ENCODE measurements around the gene CIAO2B.

CIAO2B gene

DNA sequence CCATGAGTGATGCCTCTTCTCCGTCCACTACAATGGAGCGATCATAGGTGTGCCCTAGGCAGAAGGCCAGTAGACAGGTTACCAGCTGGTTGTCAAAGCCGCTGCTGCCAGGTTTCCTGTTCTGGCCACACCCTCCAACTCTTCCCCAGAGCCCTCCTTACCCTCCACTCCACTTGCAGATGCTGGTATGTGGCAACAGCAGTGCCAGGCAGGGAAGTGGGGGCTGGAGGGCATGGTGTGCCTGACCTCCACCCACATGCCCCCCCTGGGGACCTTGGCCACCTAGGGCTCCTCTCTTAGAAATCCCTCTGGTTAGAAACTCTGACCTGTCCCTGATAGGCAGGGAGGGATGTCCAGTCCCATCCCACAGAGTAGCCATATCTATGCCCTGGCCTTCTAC lies 10.3 kb downstream of the CIAO2B start:
- WGBS, 2 donors (ENCODE audit: extremely low coverage in 2 of 2, insufficient read length in 2 of 2, insufficient replicate concordance in 1 of 2) = no CpG with 5 or more reads among the region's 3 CpGs
- H3K4me3 ChIP-seq (ENCODE audit: low read length in 2 of 2) = no peak overlapping the region
- no peak overlapping the region for H3K4ac ChIP-seq (ENCODE audit: low read length)

DNA sequence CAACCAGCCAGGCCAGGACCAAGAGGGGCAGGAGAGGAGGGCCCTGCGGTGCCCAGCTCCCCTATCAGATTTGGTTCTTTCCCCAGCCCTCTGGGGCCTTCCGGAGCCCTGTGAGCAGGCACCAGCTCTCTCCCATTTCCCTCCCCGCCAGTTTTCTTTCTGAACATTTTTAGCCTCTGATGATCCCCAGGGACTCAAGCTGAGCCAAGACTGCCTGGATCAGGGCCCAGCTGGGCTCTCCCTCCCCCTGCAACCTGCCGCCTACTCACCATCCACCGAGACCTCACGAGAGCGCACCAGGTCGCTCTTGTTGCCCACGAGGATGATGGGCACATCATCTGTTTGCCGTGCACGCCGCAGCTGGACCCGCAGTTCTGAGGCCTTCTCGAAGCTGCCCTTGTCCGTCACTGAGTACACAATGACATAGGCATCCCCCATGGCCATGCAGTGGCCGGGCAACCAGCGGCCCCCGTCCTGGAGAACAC lies 10.9 kb downstream of the CIAO2B start:
- H3K36me3 ChIP-seq (replicated peaks in 1 of 2; ENCODE audit: control insufficient read depth in 2 of 2, insufficient read depth in 2 of 2, low read length in 2 of 2) = no peaks in the 10 kb centered on the region
- H3K18ac ChIP-seq (ENCODE audit: low read length) = no peak overlapping the region
- H3K4ac ChIP-seq (ENCODE audit: low read length) = no peak overlapping the region
- H2BK15ac ChIP-seq (ENCODE audit: low read length) = no peak overlapping the region
- WGBS, 2 donors (ENCODE audit: extremely low coverage in 2 of 2, insufficient read length in 2 of 2, insufficient replicate concordance in 1 of 2) = no CpG with 5 or more reads among the region's 18 CpGs
- H2BK5ac ChIP-seq (ENCODE audit: low read length) = no peak overlapping the region
- H3K9ac ChIP-seq (ENCODE audit: low read depth, low read length, poor library complexity) = no peak overlapping the region
- H2BK120ac ChIP-seq (ENCODE audit: low read depth, low read length) = no peak overlapping the region
- no peak overlapping the region for H3K4me3 ChIP-seq (ENCODE audit: low read length in 2 of 2)
- H3K23ac ChIP-seq (ENCODE audit: low read depth, low read length, poor library complexity) = peak overlapping the region; percentile 66
- peak overlapping the region; percentile 27 for H2AK5ac ChIP-seq (ENCODE audit: low read depth, low read length)
- no peak overlapping the region for H2AFZ ChIP-seq (ENCODE audit: low read length)
- H3K4me1 ChIP-seq (ENCODE audit: control insufficient read depth in 2 of 2, insufficient read depth in 1 of 2, low read depth in 1 of 2, low read length in 2 of 2) = peaks cover 2 to 44% of the 10 kb centered on the region in 2 donors
- no peak overlapping the region for H3K4me2 ChIP-seq (ENCODE audit: insufficient read depth, low read length, poor library complexity, severe bottlenecking)
- no peaks in the 10 kb centered on the region for H3K79me1 ChIP-seq (ENCODE audit: low read depth, low read length)
- peak overlapping the region; percentile 26 for H2BK12ac ChIP-seq (ENCODE audit: low read length)
- H4K8ac ChIP-seq (ENCODE audit: low read depth, low read length) = no peak overlapping the region
- no peak overlapping the region for H3K27ac ChIP-seq (replicated peaks; ENCODE audit: low read length)
- H3K14ac ChIP-seq (ENCODE audit: low read length) = no peak overlapping the region
- H3K9me3 ChIP-seq (replicated peaks in 1 of 2; ENCODE audit: control insufficient read depth in 2 of 2, insufficient read depth in 1 of 2, low read depth in 1 of 2, low read length in 2 of 2) = no peaks in the 10 kb centered on the region
- H4K91ac ChIP-seq (ENCODE audit: low read depth, low read length, poor library complexity) = no peak overlapping the region
- DNase-seq (ENCODE audit: low spot score) = no peak
- H3K27me3 ChIP-seq (ENCODE audit: control insufficient read depth in 3 of 3, insufficient read depth in 3 of 3, low read depth in 1 of 3, low read length in 3 of 3) = peaks cover 12 to 60% (median 37%) of the 10 kb centered on the region in 3 experiments

More for the DNA sequence above, 10.3 kb downstream of the CIAO2B start:
- Histone ChIP-seq H3K27me3 (ENCODE audit: control insufficient read depth in 3 of 3, insufficient read depth in 3 of 3, low read depth in 1 of 3, low read length in 3 of 3) (peaks cover 12 to 59% (median 37%) of the 10 kb centered on the region in 3 experiments), H3K27ac (replicated peaks; ENCODE audit: low read length) (no peak overlapping the region), H3K18ac (ENCODE audit: low read length) (no peak overlapping the region), H3K14ac (ENCODE audit: low read length) (no peak overlapping the region), H4K8ac (ENCODE audit: low read depth, low read length) (no peak overlapping the region), H3K4me1 (ENCODE audit: control insufficient read depth in 2 of 2, insufficient read depth in 1 of 2, low read depth in 1 of 2, low read length in 2 of 2) (peaks cover 2 to 43% of the 10 kb centered on the region in 2 donors), H3K4me2 (ENCODE audit: insufficient read depth, low read length, poor library complexity, severe bottlenecking) (no peak overlapping the region), H3K79me1 (ENCODE audit: low read depth, low read length) (no peaks in the 10 kb centered on the region), H4K91ac (ENCODE audit: low read depth, low read length, poor library complexity) (no peak overlapping the region), H3K36me3 (replicated peaks in 1 of 2; ENCODE audit: control insufficient read depth in 2 of 2, insufficient read depth in 2 of 2, low read length in 2 of 2) (no peaks in the 10 kb centered on the region), H3K9ac (ENCODE audit: low read depth, low read length, poor library complexity) (no peak overlapping the region), H3K9me3 (replicated peaks in 1 of 2; ENCODE audit: control insufficient read depth in 2 of 2, insufficient read depth in 1 of 2, low read depth in 1 of 2, low read length in 2 of 2) (no peaks in the 10 kb centered on the region), H2BK5ac (ENCODE audit: low read length) (no peak overlapping the region), H2BK12ac (ENCODE audit: low read length) (peak overlapping the region; percentile 26), H2AK5ac (ENCODE audit: low read depth, low read length) (no peak overlapping the region), H2AFZ (ENCODE audit: low read length) (no peak overlapping the region), H3K23ac (ENCODE audit: low read depth, low read length, poor library complexity) (peak overlapping the region; percentile 66), H2BK15ac (ENCODE audit: low read length) (no peak overlapping the region), H2BK120ac (ENCODE audit: low read depth, low read length) (no peak overlapping the region)
- DNase-seq (ENCODE audit: low spot score) = no peak

DNA sequence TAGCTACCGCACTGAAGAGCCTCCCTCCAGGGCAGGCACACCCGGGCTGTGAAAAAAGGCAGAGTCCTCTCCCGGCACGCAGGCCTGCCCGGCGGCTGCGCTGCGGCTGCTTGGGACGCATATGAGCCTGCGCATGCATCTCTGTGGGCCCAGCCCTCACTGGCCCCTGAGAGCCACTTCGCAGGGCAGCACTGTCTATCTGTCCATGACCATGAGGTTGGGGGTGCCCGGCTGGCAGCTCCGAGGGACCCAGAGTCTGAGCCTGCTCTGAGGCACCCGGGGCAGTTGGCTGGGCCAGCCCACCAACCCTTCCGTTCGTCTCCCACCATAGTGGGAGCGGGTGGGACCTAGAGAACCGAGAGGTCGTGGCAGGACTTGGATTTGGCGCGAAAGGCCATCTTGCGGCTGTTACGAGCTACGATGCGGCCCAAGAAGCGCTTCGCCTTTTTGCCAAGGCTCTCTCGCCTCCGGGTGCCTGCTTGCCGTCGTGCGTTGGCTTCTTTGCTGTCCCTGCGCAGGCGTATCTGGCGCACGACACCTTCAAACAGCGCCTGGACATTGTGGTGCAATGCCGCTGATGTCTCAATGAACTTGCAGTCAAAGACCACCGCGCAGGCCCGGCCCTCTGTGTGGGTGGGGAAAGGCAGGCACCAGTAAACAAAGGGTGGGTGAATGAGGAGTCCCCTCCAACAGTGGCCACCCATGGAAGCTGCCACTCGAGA lies 12.3 kb downstream of the CIAO2B start:
- H2BK15ac ChIP-seq (ENCODE audit: low read length) = no peak overlapping the region
- no peak overlapping the region for H2AFZ ChIP-seq (ENCODE audit: low read length)
- H2BK12ac ChIP-seq (ENCODE audit: low read length) = no peak overlapping the region
- H3K23ac ChIP-seq (ENCODE audit: low read depth, low read length, poor library complexity) = peak overlapping the region; percentile 57
- no peak overlapping the region for H3K18ac ChIP-seq (ENCODE audit: low read length)
- H3K4me3 ChIP-seq (ENCODE audit: low read length in 2 of 2) = no peak overlapping the region
- H2BK120ac ChIP-seq (ENCODE audit: low read depth, low read length) = no peak overlapping the region
- no peak overlapping the region for H3K27ac ChIP-seq (replicated peaks; ENCODE audit: low read length)
- no peak overlapping the region for H3K14ac ChIP-seq (ENCODE audit: low read length)
- H3K9me3 ChIP-seq (replicated peaks in 1 of 2; ENCODE audit: control insufficient read depth in 2 of 2, insufficient read depth in 1 of 2, low read depth in 1 of 2, low read length in 2 of 2) = no peaks in the 10 kb centered on the region
- WGBS, 2 donors (ENCODE audit: extremely low coverage in 2 of 2, insufficient read length in 2 of 2, insufficient replicate concordance in 1 of 2) = no CpG with 5 or more reads among the region's 42 CpGs
- peaks cover 12 to 70% (median 37%) of the 10 kb centered on the region in 3 experiments for H3K27me3 ChIP-seq (ENCODE audit: control insufficient read depth in 3 of 3, insufficient read depth in 3 of 3, low read depth in 1 of 3, low read length in 3 of 3)
- H3K4ac ChIP-seq (ENCODE audit: low read length) = no peak overlapping the region
- no peak overlapping the region for H2BK5ac ChIP-seq (ENCODE audit: low read length)
- peak overlapping the region; percentile 74 for H2AK5ac ChIP-seq (ENCODE audit: low read depth, low read length)
- no peak for DNase-seq (ENCODE audit: low spot score)
- H4K8ac ChIP-seq (ENCODE audit: low read depth, low read length) = no peak overlapping the region
- H4K91ac ChIP-seq (ENCODE audit: low read depth, low read length, poor library complexity) = no peak overlapping the region
- no peak overlapping the region for H3K4me2 ChIP-seq (ENCODE audit: insufficient read depth, low read length, poor library complexity, severe bottlenecking)
- no peaks in the 10 kb centered on the region for H3K79me1 ChIP-seq (ENCODE audit: low read depth, low read length)
- H3K4me1 ChIP-seq (ENCODE audit: control insufficient read depth in 2 of 2, insufficient read depth in 1 of 2, low read depth in 1 of 2, low read length in 2 of 2) = peaks cover 2 to 34% of the 10 kb centered on the region in 2 donors
- H3K9ac ChIP-seq (ENCODE audit: low read depth, low read length, poor library complexity) = no peak overlapping the region
- no peaks in the 10 kb centered on the region for H3K36me3 ChIP-seq (replicated peaks in 1 of 2; ENCODE audit: control insufficient read depth in 2 of 2, insufficient read depth in 2 of 2, low read length in 2 of 2)

DNA sequence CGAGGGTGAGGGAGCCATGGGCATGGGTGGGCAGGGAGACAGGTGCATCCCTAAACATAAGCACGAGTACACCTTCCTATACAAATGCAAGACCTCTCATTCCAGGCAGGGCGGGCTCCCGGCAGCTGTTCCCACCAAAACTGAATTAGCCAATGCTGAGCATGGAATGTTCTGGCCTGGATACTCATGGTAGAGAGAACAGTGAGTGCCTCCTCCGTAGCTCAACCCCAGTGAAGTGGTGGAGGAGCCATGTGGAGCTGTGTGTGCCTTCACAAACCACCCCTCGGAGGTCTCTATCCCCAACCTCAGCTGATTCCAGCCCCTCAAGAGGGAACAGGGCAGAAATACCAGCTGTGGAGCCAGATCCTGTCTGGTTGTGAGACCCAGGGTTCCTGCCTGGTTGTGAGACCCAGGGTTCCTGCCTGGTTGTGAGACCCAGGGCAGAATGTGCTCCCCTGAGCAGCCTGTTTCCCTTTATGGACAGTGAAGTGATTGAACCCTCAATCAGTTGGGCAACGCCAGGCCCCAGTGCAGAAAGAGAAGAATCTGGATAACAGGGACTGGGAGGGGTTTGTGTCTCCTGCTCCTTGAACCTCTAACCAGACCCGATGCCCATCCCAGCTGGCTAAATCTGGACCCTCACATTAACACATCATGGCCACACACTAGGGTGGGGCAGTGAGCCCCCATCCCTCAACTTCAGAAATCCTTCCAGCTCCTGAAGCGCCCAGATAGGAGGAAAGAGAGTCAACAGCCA lies 13.1 kb downstream of the CIAO2B start:
- Histone ChIP-seq H3K27ac (replicated peaks; ENCODE audit: low read length) (no peak overlapping the region), H2AFZ (ENCODE audit: low read length) (no peak overlapping the region), H2BK15ac (ENCODE audit: low read length) (peak overlapping the region; percentile 27), H3K9ac (ENCODE audit: low read depth, low read length, poor library complexity) (no peak overlapping the region), H3K4ac (ENCODE audit: low read length) (no peak overlapping the region), H3K36me3 (replicated peaks in 1 of 2; ENCODE audit: control insufficient read depth in 2 of 2, insufficient read depth in 2 of 2, low read length in 2 of 2) (no peaks in the 10 kb centered on the region), H3K23ac (ENCODE audit: low read depth, low read length, poor library complexity) (no peak overlapping the region), H2BK5ac (ENCODE audit: low read length) (no peak overlapping the region), H3K4me2 (ENCODE audit: insufficient read depth, low read length, poor library complexity, severe bottlenecking) (no peak overlapping the region), H3K14ac (ENCODE audit: low read length) (no peak overlapping the region), H3K4me1 (ENCODE audit: control insufficient read depth in 2 of 2, insufficient read depth in 1 of 2, low read depth in 1 of 2, low read length in 2 of 2) (peaks cover 2 to 26% of the 10 kb centered on the region in 2 donors), H2BK120ac (ENCODE audit: low read depth, low read length) (no peak overlapping the region), H4K8ac (ENCODE audit: low read depth, low read length) (no peak overlapping the region), H4K91ac (ENCODE audit: low read depth, low read length, poor library complexity) (no peak overlapping the region), H3K4me3 (ENCODE audit: low read length in 2 of 2) (no peak overlapping the region), H3K9me3 (replicated peaks in 1 of 2; ENCODE audit: control insufficient read depth in 2 of 2, insufficient read depth in 1 of 2, low read depth in 1 of 2, low read length in 2 of 2) (no peaks in the 10 kb centered on the region), H3K79me1 (ENCODE audit: low read depth, low read length) (no peaks in the 10 kb centered on the region), H2BK12ac (ENCODE audit: low read length) (no peak overlapping the region), H2AK5ac (ENCODE audit: low read depth, low read length) (no peak overlapping the region), H3K18ac (ENCODE audit: low read length) (no peak overlapping the region), H3K27me3 (ENCODE audit: control insufficient read depth in 3 of 3, insufficient read depth in 3 of 3, low read depth in 1 of 3, low read length in 3 of 3) (peaks cover 12 to 68% (median 29%) of the 10 kb centered on the region in 3 experiments)
- no peak for DNase-seq (ENCODE audit: low spot score)
- no CpG with 5 or more reads among the region's 9 CpGs for WGBS, 2 donors (ENCODE audit: extremely low coverage in 2 of 2, insufficient read length in 2 of 2, insufficient replicate concordance in 1 of 2)

All from neuronal stem cell (in vitro differentiated cells).